A549 (cell line): ENCODE data around the gene HMOX1. TPM values are rescaled to one million over a fixed set of nuclear protein-coding genes. Genes with fewer than 3 reads are reported as not detected.

ENCODE experiments used
- ATAC-seq, 2 experiments: fragments of 200-7000 bp in 1 of 2; fragments of >200 bp in 1 of 2; cut with Nextera tagmentation in 1 of 2; cut with Tn5 transposase in 1 of 2; 3 replicates each; pipeline versions ENCODE4 v1.8.0 to v1.9.1; 2018 to 2020; ENCODE audit warnings: mild to moderate bottlenecking in 1 of 2, moderate library complexity in 1 of 2
- CTCF ChIA-PET: fragments of 300-600 bp; sonication (Branson Sonifier 250); formaldehyde crosslinking; extraction: SDS; loops from one replicate; lab custom pipeline; 2021; ENCODE audit warnings: antibody characterized with exemption, inconsistent platforms; lab: Yijun Ruan, JAX
- POLR2A ChIA-PET: fragments of 350-600 bp; formaldehyde crosslinking; extraction: SDS; loops from one replicate; lab custom pipeline; 2021; ENCODE audit warnings: antibody characterized with exemption, inconsistent platforms; lab: Yijun Ruan, JAX
- DNase-seq, 2 experiments: peaks; one replicate each; pipeline versions ENCODE4 v3.0.0 to v3.0.0-alpha.2; 2011 to 2016; ENCODE audit warnings: low read depth in 1 of 2, low spot score in 1 of 2
- FAIRE-seq: peaks from 2 replicates; lab custom pipeline; 2011; peaks lifted over from hg19 to GRCh38; lab: Jason Lieb, UNC
- H3K27ac ChIP-seq, 2 experiments: fragments of >200 bp; sonication (Bioruptor Twin); formaldehyde crosslinking; 3 replicates each; pipeline ENCODE4 v1.5.1; 2016 to 2017
- H3K4me1 ChIP-seq: fragments of >200 bp; sonication (Bioruptor Twin); formaldehyde crosslinking; 3 replicates; pipeline ENCODE4 v1.6.1; 2016
- H3K4me2 ChIP-seq: fragments of >200 bp; sonication (Bioruptor Twin); formaldehyde crosslinking; 3 replicates; pipeline ENCODE4 v1.6.1; 2016
- H3K4me3 ChIP-seq: fragments of >200 bp; sonication (Bioruptor Twin); formaldehyde crosslinking; 3 replicates; pipeline ENCODE4 v1.5.1; 2016
- H3K9me3 ChIP-seq: fragments of >200 bp; sonication (Bioruptor Twin); formaldehyde crosslinking; 3 replicates; pipeline ENCODE4 v1.6.1; 2016
- ATOH8 ChIP-seq: fragments of 250-450 bp; sonication (Bioruptor Pico); IDR thresholded peaks from 2 replicates; pipeline ENCODE4 v1.5.0; 2020; ENCODE audit warnings: low read depth, mild to moderate bottlenecking, moderate library complexity
- BCL3 ChIP-seq: fragments of >200 bp; sonication (Bioruptor Twin); formaldehyde crosslinking; IDR thresholded peaks from 3 replicates; pipeline ENCODE4 v1.6.1; 2016
- BHLHE40 ChIP-seq: IDR thresholded peaks from 2 replicates; pipeline ENCODE4 v1.6.1; 2012; ENCODE audit warnings: low read depth, low read length, inconsistent platforms
- CBX8 ChIP-seq: fragments of 200-600 bp; sonication (generic); IDR thresholded peaks from 2 replicates; pipeline ENCODE4 v1.6.1; 2016
- CEBPB ChIP-seq, 2 experiments: fragments of >200 bp in 1 of 2; sonication (Bioruptor Twin) in 1 of 2; formaldehyde crosslinking in 1 of 2; IDR thresholded peaks; 2 replicates each; pipeline ENCODE4 v1.6.1; 2012 to 2016
- CTCF ChIP-seq: fragments of >200 bp; sonication (Bioruptor Twin); formaldehyde crosslinking; IDR thresholded peaks from 3 replicates; pipeline ENCODE4 v1.5.1; 2016
- E2F6 ChIP-seq: IDR thresholded peaks from 2 replicates; pipeline ENCODE4 v1.6.1; 2012; ENCODE audit warnings: low read depth, borderline replicate concordance
- ELK1 ChIP-seq: fragments of 150-350 bp; IDR thresholded peaks from 2 replicates; pipeline ENCODE4 v1.6.1; 2014; ENCODE audit warnings: low read depth, mild to moderate bottlenecking, low read length
- EP300 ChIP-seq, 2 experiments: fragments of >200 bp; sonication (Bioruptor Twin); formaldehyde crosslinking; IDR thresholded peaks; 2 replicates in 1 of 2; 3 replicates in 1 of 2; pipeline ENCODE4 v1.6.1; 2016 to 2017
- ESRRA ChIP-seq: fragments of 150-350 bp; IDR thresholded peaks from 2 replicates; pipeline ENCODE4 v1.6.1; 2014; ENCODE audit warnings: mild to moderate bottlenecking, low read length, borderline replicate concordance
- FOSL2 ChIP-seq, 2 experiments: fragments of 450-650 bp in 1 of 2; fragments of >200 bp in 1 of 2; sonication (Bioruptor Twin) in 1 of 2; formaldehyde crosslinking; IDR thresholded peaks; 2 replicates each; pipeline versions ENCODE4 v1.5.0 to v1.6.1; 2016 to 2020; ENCODE audit warnings: mild to moderate bottlenecking in 1 of 2, moderate library complexity in 1 of 2
- HDAC2 ChIP-seq: fragments of 200-600 bp; sonication (generic); IDR thresholded peaks from 2 replicates; pipeline ENCODE4 v1.6.1; 2016
- HOXB5 ChIP-seq: fragments of 250-450 bp; sonication (Bioruptor Pico); IDR thresholded peaks from 2 replicates; pipeline ENCODE4 v1.5.0; 2020; ENCODE audit warnings: mild to moderate bottlenecking, moderate library complexity
- KDM1A ChIP-seq: fragments of 200-600 bp; sonication (generic); IDR thresholded peaks from 2 replicates; pipeline ENCODE4 v1.6.1; 2016; ENCODE audit warnings: low read depth, mild to moderate bottlenecking
- KDM5A ChIP-seq: fragments of 200-600 bp; sonication (generic); IDR thresholded peaks from 2 replicates; pipeline ENCODE4 v1.6.1; 2016; ENCODE audit warnings: antibody characterized with exemption, mild to moderate bottlenecking
- MYC ChIP-seq: IDR thresholded peaks from 2 replicates; pipeline ENCODE4 v1.6.1; 2012; ENCODE audit warnings: mild to moderate bottlenecking, inconsistent platforms, low read length, improper control_type of control experiment, borderline replicate concordance
- NR3C1 ChIP-seq: fragments of >200 bp; sonication (Bioruptor Twin); formaldehyde crosslinking; IDR thresholded peaks from 3 replicates; pipeline ENCODE4 v1.6.1; 2017
- POLR2A ChIP-seq: IDR thresholded peaks from 2 replicates; pipeline ENCODE4 v1.6.1; 2012; ENCODE audit warnings: mild to moderate bottlenecking, low read length
- POLR2AphosphoS2 ChIP-seq: conservative IDR thresholded peaks from 2 replicates; pipeline ENCODE4 v1.6.1; 2012; ENCODE audit warnings: low read length, improper control_type of control experiment, inconsistent platforms
- RAD21 ChIP-seq, 2 experiments: fragments of >200 bp in 1 of 2; sonication (Bioruptor Twin) in 1 of 2; formaldehyde crosslinking in 1 of 2; IDR thresholded peaks in 1 of 2; conservative IDR thresholded peaks in 1 of 2; 2 replicates in 1 of 2; 3 replicates in 1 of 2; pipeline ENCODE4 v1.6.1; 2012 to 2018; ENCODE audit warnings: inconsistent platforms in 1 of 2
- RCOR1 ChIP-seq: fragments of 150-350 bp; IDR thresholded peaks from 2 replicates; pipeline ENCODE4 v1.6.1; 2014; ENCODE audit warnings: antibody characterized with exemption, low read length, low read depth
- RFX5 ChIP-seq: fragments of 450-650 bp; IDR thresholded peaks from 2 replicates; pipeline ENCODE4 v1.7.1; 2014; ENCODE audit warnings: antibody characterized with exemption, mild to moderate bottlenecking, moderate library complexity
- RNF2 ChIP-seq: fragments of 200-600 bp; sonication (generic); IDR thresholded peaks from 2 replicates; pipeline ENCODE4 v1.6.1; 2016; ENCODE audit warnings: low read depth, mild to moderate bottlenecking, antibody characterized with exemption, moderate library complexity, borderline replicate concordance
- SREBF2 ChIP-seq: fragments of 450-650 bp; IDR thresholded peaks from 2 replicates; pipeline ENCODE4 v1.6.1; 2014; ENCODE audit warnings: mild to moderate bottlenecking, moderate library complexity
- TFCP2L1 ChIP-seq: fragments of 250-450 bp; sonication (Bioruptor Pico); IDR thresholded peaks from 2 replicates; pipeline ENCODE4 v1.5.0; 2021; ENCODE audit warnings: mild to moderate bottlenecking
- ZC3H11A ChIP-seq: fragments of 450-650 bp; IDR thresholded peaks from 2 replicates; pipeline ENCODE4 v1.6.1; 2014; ENCODE audit warnings: antibody characterized with exemption, mild to moderate bottlenecking
- ZSCAN20 ChIP-seq: fragments of 250-450 bp; sonication (Bioruptor Pico); IDR thresholded peaks from 2 replicates; pipeline ENCODE4 v1.8.0; 2022; ENCODE audit warnings: mild to moderate bottlenecking, moderate library complexity
- WGBS: methylation state at CpG from one replicate; pipeline ENCODE4 v1.1.6; 2017; ENCODE audit errors: missing lambda C conversion rate; 5-methylcytosine and 5-hydroxymethylcytosine counted together
- polyA plus RNA-seq, 4 experiments: library from polyadenylated mRNA; depleted of rRNA in 3 of 4; stranded (reverse); fragments of >200 nt; fragmentation: RNase III in 1 of 4; extraction: RNeasy Plus Mini Kit Qiagen cat#74134 plus additional on column Dnase treatment in 1 of 4; gene quantifications; 2 replicates in 3 of 4; 3 replicates in 1 of 4; pipeline ENCODE4 v1.2.3, GENCODE V29; 2011 to 2017

The HMOX1 gene
- polyA plus RNA-seq, 2 of the 4 experiments (the other 2 are of a cell fraction), result 97.7 to 506 TPM

- TF ChIP-seq NR3C1, result no peak
- no peak for TF ChIP-seq CTCF
- no peak for TF ChIP-seq POLR2AphosphoS2
- no peak for TF ChIP-seq EP300 (IDR thresholded peaks at IDR 0.05)
- no peak for TF ChIP-seq ESRRA
- no peak for TF ChIP-seq POLR2A
- TF ChIP-seq TFCP2L1, result no peak
- no peak for TF ChIP-seq SREBF2
- TF ChIP-seq BCL3, result no peak
- TF ChIP-seq RFX5, result no peak
- no peak for TF ChIP-seq E2F6
- no peak for TF ChIP-seq CBX8
- TF ChIP-seq ELK1, result no peak
- TF ChIP-seq RAD21 (conservative IDR thresholded peaks at IDR 0.05 in 1 of 2, IDR thresholded peaks at IDR 0.05 in 1 of 2), result no peak
- TF ChIP-seq KDM1A, result no peak
- no peak for TF ChIP-seq RNF2
- no peak for TF ChIP-seq ZC3H11A
- no peak for TF ChIP-seq ATOH8 (CRISPR knock-in tag)
- TF ChIP-seq RCOR1, result no peak
- Histone ChIP-seq H3K9me3 (no peaks in the 10 kb centered on the region), H3K4me3 (no peak overlapping the region), H3K4me1 (peaks cover 19% of the 10 kb centered on the region; the same call in 2 of the 3 replicates), H3K4me2 (no peak overlapping the region), H3K27ac (no peak overlapping the region)
- 85% methylated on average over 7 of the region's 13 CpGs for WGBS
- POLR2A ChIA-PET, result no interaction called here
- FAIRE-seq (no peak), DNase-seq (no peak), ATAC-seq (no peak)
- CTCF ChIA-PET, result no interaction called here
These were observed 25.5 kb downstream of the HMOX1 start for GRCh38 chr22:35406443-35406842.

GRCh38 chr22:35407362-35407761 lies 26.5 kb downstream of the HMOX1 start:
- ATAC-seq (no peak), FAIRE-seq (no peak), DNase-seq (no peak)
- Histone ChIP-seq H3K27ac (no peak overlapping the region), H3K4me1 (peaks cover 9% of the 10 kb centered on the region; the same call in 1 of the 3 replicates), H3K9me3 (no peaks in the 10 kb centered on the region), H3K4me3 (no peak overlapping the region), H3K4me2 (no peak overlapping the region)
- POLR2A ChIA-PET, result no interaction called here
- TF ChIP-seq ATOH8 (CRISPR knock-in tag), result no peak
- no peak for TF ChIP-seq FOSL2 (IDR thresholded peaks at IDR 0.05)
- TF ChIP-seq FOSL2 (CRISPR knock-in tag; IDR thresholded peaks at IDR 0.05), result no peak
- TF ChIP-seq ZSCAN20 (CRISPR knock-in tag), result no peak
- TF ChIP-seq BHLHE40, result no peak
- no peak for TF ChIP-seq RCOR1
- no peak for TF ChIP-seq EP300 (IDR thresholded peaks at IDR 0.05)
- TF ChIP-seq BCL3, result no peak
- TF ChIP-seq RFX5, result no peak
- TF ChIP-seq MYC, result no peak
- TF ChIP-seq CBX8, result no peak
- no peak for TF ChIP-seq HOXB5 (CRISPR knock-in tag)
- TF ChIP-seq POLR2AphosphoS2, result no peak
- no peak for TF ChIP-seq ZC3H11A
- TF ChIP-seq SREBF2, result no peak
- TF ChIP-seq KDM5A, result no peak
- no peak for TF ChIP-seq HDAC2
- TF ChIP-seq NR3C1, result no peak
- no peak for TF ChIP-seq CEBPB (IDR thresholded peaks at IDR 0.05)
- CTCF ChIA-PET, result interaction anchor here (1.8 kb wide), 1 partner anchor 10 kb away, joined by 6 read pairs; no protein-coding TSS in a partner anchor
- WGBS, result 83% methylated on average over 7 of the region's 7 CpGs
